ENCODE data around the gene MEIS1.

GRCh38 chr2:66548422-66548821 is 113.5 kb downstream of the MEIS1 start:
- TF ChIP-seq POLR2AphosphoS5 (IDR thresholded peaks at IDR 0.05; ENCODE audit: borderline replicate concordance, low read depth, low read length) (no peak), EZH2 (IDR thresholded peaks at IDR 0.05) (no peak)
